RWPE1 (cell line): ENCODE measurements around the gene PCCA.

Experiments used
- CTCF ChIA-PET: fragments of 350-600 bp; sonication (Branson Sonifier 250); formaldehyde crosslinking; extraction: SDS; loops from one replicate; lab custom pipeline; 2021; lab: Yijun Ruan, JAX
- POLR2A ChIA-PET: fragments of 400-600 bp; formaldehyde crosslinking; extraction: SDS; loops from one replicate; lab custom pipeline; 2020; ENCODE audit warnings: antibody characterized with exemption; ENCODE audit not compliant: low non-redundant PET; lab: Yijun Ruan, JAX
- DNase-seq: peaks from one replicate; pipeline ENCODE4 v3.0.0; 2012; ENCODE audit warnings: low spot score
- H3K27ac ChIP-seq: fragments of 450-650 bp; 2 replicates; pipeline ENCODE4 v1.5.1; 2017
- CTCF ChIP-seq: fragments of 450-650 bp; conservative IDR thresholded peaks from 2 replicates; pipeline ENCODE4 v1.5.1; 2017; ENCODE audit warnings: low read depth, mild to moderate bottlenecking

The PCCA gene

GRCh38 chr13:100559886-100560285 is 471.0 kb downstream of the PCCA start:
- DNase-seq, result no peak
- no peak for TF ChIP-seq CTCF
- ChIA-PET POLR2A (no interaction called here), CTCF (interaction anchor here (1.6 kb wide), 1 partner anchor 13 kb away, joined by 5 read pairs; no protein-coding TSS in a partner anchor)
- no peak overlapping the region for H3K27ac ChIP-seq

- TF ChIP-seq CTCF, result no peak
- no peak overlapping the region for H3K27ac ChIP-seq
- ChIA-PET CTCF (interaction anchor here (0.6 to 1.6 kb wide), 2 partner anchors 12 to 535 kb away, joined by 5 to 8 read pairs; no protein-coding TSS in a partner anchor), POLR2A (no interaction called here)
- no peak for DNase-seq
Measured at GRCh38 chr13:100560498-100561157, 471.7 kb downstream of the PCCA start.

- TF ChIP-seq CTCF, result no peak
- H3K27ac ChIP-seq, result no peak overlapping the region
- DNase-seq, result no peak
- POLR2A ChIA-PET, result no interaction called here
- CTCF ChIA-PET, result interaction anchor here (0.6 to 1.6 kb wide), 3 partner anchors 12 to 535 kb away, joined by 5 to 8 read pairs (median 7); no protein-coding TSS in a partner anchor
Measured at GRCh38 chr13:100561158-100561499, 472.2 kb downstream of the PCCA start.

GRCh38 chr13:100561599-100562204 is 472.8 kb downstream of the PCCA start:
- no peak overlapping the region for H3K27ac ChIP-seq
- CTCF ChIA-PET, result interaction anchor here (0.6 to 1.2 kb wide), 2 partner anchors 27 to 303 kb away, joined by 4 to 7 read pairs; no protein-coding TSS in a partner anchor
- POLR2A ChIA-PET, result no interaction called here
- DNase-seq, result no peak
- TF ChIP-seq CTCF, result no peak

GRCh38 chr13:100563779-100564178 is 474.9 kb downstream of the PCCA start:
- DNase-seq, result no peak
- ChIA-PET POLR2A (no interaction called here), CTCF (no interaction called here)
- no peak overlapping the region for H3K27ac ChIP-seq
- TF ChIP-seq CTCF, result no peak

GRCh38 chr13:100564444-100565223 is 475.7 kb downstream of the PCCA start:
- no peak for DNase-seq
- POLR2A ChIA-PET, result no interaction called here
- no peak for TF ChIP-seq CTCF
- no peak overlapping the region for H3K27ac ChIP-seq
- CTCF ChIA-PET, result no interaction called here
